HFF-Myc (cell line): Measurements from ENCODE around the gene CXCR6.

ENCODE experiments used
- DNase-seq: peaks from one replicate; pipeline ENCODE4 v3.0.0-alpha.2; 2011; ENCODE audit warnings: low read depth; ENCODE audit errors: extremely low read depth
- H3K4me3 ChIP-seq: replicated peaks from 2 replicates; pipeline ENCODE4 v1.5.1; 2011; ENCODE audit warnings: low read depth, mild to moderate bottlenecking, control low read depth, low read length
- TF ChIP-seq, protein P1 (sequence below): IDR thresholded peaks from 2 replicates; pipeline ENCODE4 v1.5.1; 2012; ENCODE audit warnings: mild to moderate bottlenecking, low read depth, low read length, control low read depth; ENCODE audit errors: missing control alignments

The CXCR6 gene

DNA sequence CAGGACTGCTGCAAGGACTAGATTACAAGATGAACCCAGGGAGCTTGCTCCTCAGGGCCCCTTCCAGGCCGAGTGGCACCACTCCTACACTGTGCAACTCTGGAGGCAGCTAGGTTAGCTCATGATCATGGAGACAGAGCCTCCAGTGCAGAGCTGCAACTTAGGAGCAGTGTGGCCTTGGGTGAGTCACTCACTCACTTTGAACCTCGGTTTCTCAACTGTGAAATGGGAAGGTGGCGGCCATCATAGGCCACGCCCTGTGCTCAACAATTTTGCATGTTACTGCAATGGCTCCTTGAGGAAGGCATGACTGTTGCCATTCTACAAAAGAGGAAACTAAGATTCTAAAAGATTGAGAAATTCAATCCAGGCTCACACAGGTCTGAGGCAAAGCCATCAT is 11.2 kb upstream of the CXCR6 start:
- TF ChIP-seq, protein P1, sequence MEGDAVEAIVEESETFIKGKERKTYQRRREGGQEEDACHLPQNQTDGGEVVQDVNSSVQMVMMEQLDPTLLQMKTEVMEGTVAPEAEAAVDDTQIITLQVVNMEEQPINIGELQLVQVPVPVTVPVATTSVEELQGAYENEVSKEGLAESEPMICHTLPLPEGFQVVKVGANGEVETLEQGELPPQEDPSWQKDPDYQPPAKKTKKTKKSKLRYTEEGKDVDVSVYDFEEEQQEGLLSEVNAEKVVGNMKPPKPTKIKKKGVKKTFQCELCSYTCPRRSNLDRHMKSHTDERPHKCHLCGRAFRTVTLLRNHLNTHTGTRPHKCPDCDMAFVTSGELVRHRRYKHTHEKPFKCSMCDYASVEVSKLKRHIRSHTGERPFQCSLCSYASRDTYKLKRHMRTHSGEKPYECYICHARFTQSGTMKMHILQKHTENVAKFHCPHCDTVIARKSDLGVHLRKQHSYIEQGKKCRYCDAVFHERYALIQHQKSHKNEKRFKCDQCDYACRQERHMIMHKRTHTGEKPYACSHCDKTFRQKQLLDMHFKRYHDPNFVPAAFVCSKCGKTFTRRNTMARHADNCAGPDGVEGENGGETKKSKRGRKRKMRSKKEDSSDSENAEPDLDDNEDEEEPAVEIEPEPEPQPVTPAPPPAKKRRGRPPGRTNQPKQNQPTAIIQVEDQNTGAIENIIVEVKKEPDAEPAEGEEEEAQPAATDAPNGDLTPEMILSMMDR, result no peak
- H3K4me3 ChIP-seq, result no peak overlapping the region
- DNase-seq, result no peak

DNA sequence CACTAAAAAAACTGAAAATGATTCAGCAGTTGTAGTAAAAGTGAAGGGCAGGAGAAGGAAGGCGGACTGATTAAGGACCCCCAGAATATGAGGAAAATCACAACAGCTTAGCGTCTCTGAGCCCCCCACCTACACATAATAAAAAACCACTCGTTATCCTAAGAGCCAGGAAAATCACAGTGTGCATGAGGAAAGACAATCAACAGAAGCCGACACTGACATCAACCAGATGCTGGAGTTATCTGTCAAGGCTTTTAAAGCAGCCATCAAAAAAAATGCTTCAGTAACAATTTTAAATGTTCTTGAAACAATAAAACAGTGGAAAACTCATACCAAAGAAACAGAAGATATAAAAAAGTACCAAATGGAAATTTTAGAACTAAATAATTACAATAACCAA is 9.7 kb upstream of the CXCR6 start:
- DNase-seq, result no peak

DNA sequence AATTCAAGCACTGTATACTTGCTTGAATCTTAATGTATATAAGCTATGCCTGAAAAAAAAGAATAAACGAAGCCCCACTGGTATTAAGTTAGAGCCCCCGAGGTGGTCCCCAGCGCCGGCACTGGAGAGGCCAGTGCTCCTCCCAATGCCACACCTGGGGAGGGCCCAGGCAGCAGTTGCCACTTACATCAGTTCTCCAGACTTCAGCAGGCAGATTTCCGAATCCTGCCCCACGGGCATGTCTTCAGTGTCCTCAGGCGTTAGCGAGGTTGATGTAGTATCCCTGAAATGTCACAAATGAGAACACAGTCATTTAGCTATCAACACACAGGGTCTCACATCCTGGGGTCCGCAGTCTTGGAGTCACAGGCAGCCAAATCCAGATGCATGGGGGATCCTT is 7.0 kb upstream of the CXCR6 start:
- no peak overlapping the region for H3K4me3 ChIP-seq
- TF ChIP-seq, protein P1, result no peak
- DNase-seq, result no peak

More for the DNA sequence above, 9.7 kb upstream of the CXCR6 start:
- H3K4me3 ChIP-seq, result no peak overlapping the region
- TF ChIP-seq, protein P1, result no peak

DNA sequence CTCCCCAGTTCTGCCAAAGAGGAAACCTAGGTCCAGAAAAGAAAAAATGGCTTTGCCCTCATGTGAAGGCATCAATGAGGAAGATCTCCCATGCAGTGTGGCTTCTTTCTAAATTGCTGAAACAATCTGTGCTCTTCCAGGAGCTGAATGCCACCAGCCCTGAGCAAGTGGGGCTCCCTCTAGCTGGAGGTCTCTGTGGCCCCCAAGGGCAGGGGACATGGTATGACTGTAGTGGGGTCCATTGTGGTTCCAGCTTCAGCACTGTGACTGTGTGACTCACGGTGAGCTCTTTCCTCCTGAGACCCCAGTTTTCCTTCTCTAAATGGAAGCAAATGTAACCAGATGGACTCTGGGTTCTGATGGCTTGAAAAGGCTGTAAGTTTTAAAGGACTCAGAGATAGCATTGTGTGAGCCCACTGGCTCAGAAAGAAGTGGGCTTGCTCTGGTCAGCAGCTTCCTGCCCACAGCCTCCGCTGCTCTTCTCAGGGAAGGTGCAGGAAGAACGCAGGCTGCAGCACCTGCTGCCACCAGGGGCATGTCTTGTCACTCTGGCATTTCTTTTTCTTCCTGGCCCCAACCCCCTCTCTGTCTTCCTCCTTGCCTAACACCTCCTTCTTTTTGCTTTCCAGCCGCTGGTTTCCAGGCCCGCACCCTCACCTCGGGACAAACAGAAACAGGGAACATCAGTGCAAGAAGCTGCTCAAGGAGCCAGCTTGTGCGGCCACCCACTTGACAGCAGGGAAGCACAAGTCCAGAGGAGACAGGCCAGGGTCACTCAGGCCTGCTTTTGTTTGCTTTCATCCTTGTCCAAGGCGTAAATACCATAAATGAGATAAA is 5.8 kb upstream of the CXCR6 start:
- H3K4me3 ChIP-seq, result no peak overlapping the region
- TF ChIP-seq, protein P1, result no peak
- DNase-seq, result no peak

DNA sequence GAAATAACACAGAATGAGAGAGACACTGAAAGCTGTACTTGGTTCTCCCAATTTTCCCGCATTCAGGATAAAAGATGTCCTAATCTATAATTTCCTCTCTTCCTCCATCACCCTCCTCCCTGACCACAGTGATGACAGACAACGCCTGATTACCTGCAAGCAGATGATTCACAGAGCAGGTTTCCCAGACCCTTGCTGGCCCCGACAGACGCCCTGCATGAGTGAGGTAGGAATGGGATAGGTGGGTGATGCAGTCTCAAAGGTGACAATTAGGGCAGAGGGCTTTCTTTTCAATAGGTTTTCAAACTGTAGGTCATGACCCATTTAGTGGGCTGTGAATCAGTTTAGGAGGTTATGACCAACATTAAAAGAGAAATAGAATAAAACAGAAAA is 5.2 kb upstream of the CXCR6 start:
- no peak for DNase-seq
- TF ChIP-seq, protein P1, result no peak

DNA sequence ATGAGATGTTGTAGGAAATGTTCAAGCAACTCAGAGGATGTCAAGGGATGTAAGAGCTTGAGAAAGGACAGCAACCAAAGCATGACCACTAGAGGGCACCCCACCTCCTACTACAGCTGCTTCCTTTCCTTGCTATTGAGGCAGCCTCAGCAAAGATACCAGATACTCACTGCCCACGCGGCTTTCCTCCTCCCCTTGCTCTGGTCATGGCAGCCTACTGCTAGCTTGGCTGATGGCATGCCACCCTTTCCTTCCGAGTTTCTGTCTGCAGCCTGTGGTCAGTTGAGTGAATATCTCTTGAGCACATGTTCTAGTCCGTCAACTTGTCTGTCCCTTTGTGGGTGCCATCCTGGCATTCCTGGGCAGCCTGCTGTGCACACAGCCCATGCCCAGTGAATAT is 4.4 kb upstream of the CXCR6 start:
- peak; percentile 91 for DNase-seq
- no peak overlapping the region for H3K4me3 ChIP-seq
- TF ChIP-seq, protein P1, result peak; percentile 91

More for the DNA sequence above, 5.2 kb upstream of the CXCR6 start:
- no peak overlapping the region for H3K4me3 ChIP-seq

DNA sequence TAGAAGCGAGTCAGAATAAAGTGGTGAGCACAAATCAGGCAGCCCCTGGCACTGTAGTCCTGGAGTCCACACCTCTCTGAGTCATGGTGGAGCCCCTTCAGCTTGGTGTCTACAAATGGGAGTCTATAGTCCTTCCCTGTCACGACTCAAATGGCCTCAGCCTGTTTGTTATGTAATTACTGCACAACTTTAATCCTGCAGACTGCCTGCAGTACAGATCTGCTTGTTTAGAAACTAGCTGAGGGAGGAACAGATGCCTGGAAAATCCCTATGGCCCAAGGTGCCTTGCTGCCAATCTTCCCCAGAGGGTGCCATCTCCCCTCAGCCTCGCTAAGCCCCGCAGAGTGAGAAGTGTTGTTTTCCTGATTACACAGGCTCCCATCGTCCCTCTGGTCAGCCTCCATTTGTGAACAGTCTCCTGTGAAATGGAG is 3.9 kb upstream of the CXCR6 start:
- no peak for DNase-seq
- TF ChIP-seq, protein P1, result no peak
- no peak overlapping the region for H3K4me3 ChIP-seq
